ENCODE measurements around the gene MRGPRF. TPM values are rescaled to one million over a fixed set of nuclear protein-coding genes. Genes with fewer than 3 reads are reported as not detected.

MRGPRF gene
- total and polyA plus RNA-seq, 2 of the 8 experiments (the other 6 are each of a cell fraction or from before 2014, with no cell fraction given), result 7.5 to 11.0 TPM

GRCh38 chr11:69013009-69013951 lies at the start of gene MRGPRF (continued):
- 0 out of 2 replicates have a peak, but pooled peaks have one; percentile 33 for TF ChIP-seq RBBP5 (IDR thresholded peaks at IDR 0.05; ENCODE audit: borderline replicate concordance, low read depth, low read length)
- no peak for TF ChIP-seq TAF1 (IDR thresholded peaks at IDR 0.05; ENCODE audit: low read depth, low read length)
- no peak for TF ChIP-seq TCF12 (IDR thresholded peaks at IDR 0.05; ENCODE audit: low read depth, low read length)
- TF ChIP-seq RNF2 (IDR thresholded peaks at IDR 0.05; ENCODE audit: borderline replicate concordance, low read depth, low read length, missing control alignments, poor library complexity, severe bottlenecking), result no peak
- no peak for TF ChIP-seq ASH2L (IDR thresholded peaks at IDR 0.05; ENCODE audit: low read length)
- TF ChIP-seq HDAC6 (IDR thresholded peaks at IDR 0.05; ENCODE audit: low read depth, low read length), result no peak
- no peak for TF ChIP-seq RFX5 (IDR thresholded peaks at IDR 0.05; ENCODE audit: borderline replicate concordance, low read depth, low read length)
- TF ChIP-seq CHD2 (IDR thresholded peaks at IDR 0.05; ENCODE audit: low read length), result no peak
- TF ChIP-seq CTCF (IDR thresholded peaks at IDR 0.05; ENCODE audit: control extremely low read depth in 1 of 3, insufficient read depth in 1 of 3, low read depth in 1 of 3, low read length in 3 of 3), result peak in 2 of 3 experiments; percentile 57 to 95; a peak in 3 of 4 replicates
- no peak for TF ChIP-seq GTF2F1 (IDR thresholded peaks at IDR 0.05; ENCODE audit: borderline replicate concordance, low read depth, low read length)
- TF ChIP-seq KDM1A (IDR thresholded peaks at IDR 0.05; ENCODE audit: borderline replicate concordance, low read length), result peak; percentile 97
- no peak for TF ChIP-seq NRF1 (IDR thresholded peaks at IDR 0.05; ENCODE audit: low read depth, low read length)
- no peak for TF ChIP-seq SP1 (IDR thresholded peaks at IDR 0.05; ENCODE audit: low read depth, low read length)
- TF ChIP-seq RXRA (IDR thresholded peaks at IDR 0.05; ENCODE audit: insufficient read depth, low read depth, low read length), result no peak
- no peak for TF ChIP-seq NANOG (IDR thresholded peaks at IDR 0.05; ENCODE audit: insufficient read depth, low read depth, low read length, poor library complexity, severe bottlenecking)
- no peak for TF ChIP-seq ZNF274 (IDR thresholded peaks at IDR 0.05; ENCODE audit: borderline replicate concordance, extremely low read depth, low read length)

Measured in H1 (cell line).